ENCODE results near the gene CAP2.

GRCh38 chr6:17427617-17428016 is 34.2 kb downstream of the CAP2 start:
- TF ChIP-seq CSDC2 (CRISPR knock-in tag; IDR thresholded peaks at IDR 0.05): no peak
- TF ChIP-seq CSRNP3 (CRISPR knock-in tag; IDR thresholded peaks at IDR 0.05): no peak
- no peak for TF ChIP-seq ZNF70 (CRISPR knock-in tag; IDR thresholded peaks at IDR 0.05)
- no peak for TF ChIP-seq PPARA (CRISPR knock-in tag; IDR thresholded peaks at IDR 0.05; ENCODE audit: borderline replicate concordance)
- TF ChIP-seq PATZ1 (CRISPR knock-in tag; IDR thresholded peaks at IDR 0.05; ENCODE audit: borderline replicate concordance): no peak
- TF ChIP-seq ISL1 (CRISPR knock-in tag; IDR thresholded peaks at IDR 0.05): no peak
- TF ChIP-seq ZFP3 (CRISPR knock-in tag; IDR thresholded peaks at IDR 0.05): no peak
- TF ChIP-seq CREB5 (CRISPR knock-in tag; IDR thresholded peaks at IDR 0.05; ENCODE audit: low read depth): no peak
- no peak for TF ChIP-seq OSR1 (CRISPR knock-in tag; IDR thresholded peaks at IDR 0.05)
- TF ChIP-seq ZFP30 (CRISPR knock-in tag; IDR thresholded peaks at IDR 0.05): no peak
- TF ChIP-seq RARB (CRISPR knock-in tag; IDR thresholded peaks at IDR 0.05): no peak
